ENCODE results near the gene DHX35.
A peak's percentile ranks its signal among the peaks of the same experiment; 100 is the strongest.

DHX35 gene

GRCh38 chr20:39025883-39026282, 63.7 kb downstream of the DHX35 start:
- no peak for DNase-seq (ENCODE audit: low read depth)

- DNase-seq (ENCODE audit: low read depth) = no peak
Measured at GRCh38 chr20:39029364-39029763, 67.2 kb downstream of the DHX35 start.

GRCh38 chr20:39032997-39033396, 70.9 kb downstream of the DHX35 start:
- no peak for DNase-seq (ENCODE audit: low read depth)

GRCh38 chr20:39036011-39036410, 73.9 kb downstream of the DHX35 start:
- no peak for DNase-seq (ENCODE audit: low read depth)

GRCh38 chr20:39036851-39037250, 74.7 kb downstream of the DHX35 start:
- DNase-seq (ENCODE audit: low read depth) = no peak

- DNase-seq (ENCODE audit: low read depth) = no peak
Measured at GRCh38 chr20:39038047-39038446, 75.9 kb downstream of the DHX35 start.

- DNase-seq (ENCODE audit: low read depth) = no peak
Measured at GRCh38 chr20:39038495-39038894, 76.4 kb downstream of the DHX35 start.

GRCh38 chr20:39039261-39039660, 77.1 kb downstream of the DHX35 start:
- DNase-seq (ENCODE audit: low read depth) = no peak

GRCh38 chr20:39040116-39040515, 78.0 kb downstream of the DHX35 start:
- no peak for DNase-seq (ENCODE audit: low read depth)

- DNase-seq (ENCODE audit: low read depth) = no peak
Measured at GRCh38 chr20:39041067-39041466, 78.9 kb downstream of the DHX35 start.

- no peak for DNase-seq (ENCODE audit: low read depth)
Measured at GRCh38 chr20:39042279-39043150, 80.4 kb downstream of the DHX35 start.

GRCh38 chr20:39044501-39044900, 82.4 kb downstream of the DHX35 start:
- no peak for DNase-seq (ENCODE audit: low read depth)

GRCh38 chr20:39045676-39046075, 83.5 kb downstream of the DHX35 start:
- DNase-seq (ENCODE audit: low read depth) = no peak

GRCh38 chr20:39047417-39047985, 85.4 kb downstream of the DHX35 start:
- no peak for DNase-seq (ENCODE audit: low read depth)

GRCh38 chr20:39048000-39048696, 86.0 kb downstream of the DHX35 start:
- DNase-seq (ENCODE audit: low read depth) = peak; percentile 42

GRCh38 chr20:39049148-39049547, 87.0 kb downstream of the DHX35 start:
- no peak for DNase-seq (ENCODE audit: low read depth)

- peak; percentile 65 for DNase-seq (ENCODE audit: low read depth)
Measured at GRCh38 chr20:39049684-39050554, 87.8 kb downstream of the DHX35 start.

GRCh38 chr20:39050555-39050902, 88.4 kb downstream of the DHX35 start:
- DNase-seq (ENCODE audit: low read depth) = no peak

- DNase-seq (ENCODE audit: low read depth) = no peak
Measured at GRCh38 chr20:39052676-39053075, 90.5 kb downstream of the DHX35 start.

- no peak for DNase-seq (ENCODE audit: low read depth)
Measured at GRCh38 chr20:39057143-39057542, 95.0 kb downstream of the DHX35 start.

GRCh38 chr20:39057911-39058310, 95.8 kb downstream of the DHX35 start:
- no peak for DNase-seq (ENCODE audit: low read depth)

GRCh38 chr20:39059036-39059435, 96.9 kb downstream of the DHX35 start:
- no peak for DNase-seq (ENCODE audit: low read depth)
